Skin of body (tissue), 2 donors: ENCODE results near the gene ESCO1. TPM values are rescaled to one million over a fixed set of nuclear protein-coding genes. Genes with fewer than 3 reads are reported as not detected.
A peak's percentile ranks its signal among the peaks of the same experiment; 100 is the strongest.
"Not testable (repeated sequence)": the region's sequence is repeated elsewhere in the genome, so short reads cannot be mapped to it uniquely, and the experiment has no call there.

Experiments used
- DNase-seq: peaks from one replicate; lab custom pipeline; 2025; lab: John Stamatoyannopoulos, UW
- total RNA-seq: library from RNA; depleted of rRNA; stranded (reverse); fragments of >200 nt; gene quantifications from one replicate; pipeline ENCODE4 v1.2.3, GENCODE V29; 2014

The ESCO1 gene
- total RNA-seq, 1 donor from 2014 or later: 21.0 TPM

GRCh38 chr18:21593540-21594257, 6.8 kb downstream of the ESCO1 start:
- DNase-seq: no peak

DNA sequence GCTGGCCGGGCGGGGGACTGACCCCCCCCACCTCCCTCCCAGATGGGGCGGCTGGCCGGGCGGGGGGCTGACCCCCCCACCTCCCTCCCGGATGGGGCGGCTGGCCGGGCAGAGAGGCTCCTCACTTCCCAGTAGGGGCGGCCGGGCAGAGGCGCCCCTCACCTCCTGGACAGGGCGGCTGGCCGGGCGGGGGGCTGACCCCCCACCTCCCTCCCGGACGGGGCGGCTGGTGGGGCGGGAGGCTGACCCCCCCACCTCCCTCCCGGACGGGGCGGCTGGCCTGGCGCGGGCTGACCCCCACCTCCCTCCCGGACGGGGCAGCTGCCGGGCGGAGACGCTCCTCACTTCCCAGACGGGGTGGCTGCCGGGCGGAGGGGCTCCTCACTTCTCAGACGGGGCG, 8.1 kb downstream of the ESCO1 start:
- DNase-seq: not testable (repeated sequence)

DNA sequence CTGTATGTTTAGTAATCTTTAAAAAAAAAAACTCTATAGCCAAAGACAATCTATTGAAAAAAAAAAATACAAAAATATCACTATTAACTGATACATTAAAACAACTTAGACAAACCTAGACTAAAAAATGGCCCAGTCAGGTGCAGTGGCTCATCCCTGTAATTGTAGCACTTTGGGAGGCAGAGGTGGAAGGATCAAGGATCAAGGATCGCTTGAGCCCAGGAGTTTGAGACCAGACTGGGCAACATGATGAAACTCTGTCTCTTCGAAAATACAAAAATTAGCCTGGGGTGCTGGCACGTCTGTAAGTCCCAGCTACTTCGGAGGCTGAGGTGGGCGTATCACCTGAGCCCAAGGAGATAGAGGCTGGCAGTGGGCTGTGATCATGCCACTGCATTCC, 16.1 kb downstream of the ESCO1 start:
- DNase-seq: no peak

- DNase-seq: no peak
These were observed 24.8 kb downstream of the ESCO1 start for GRCh38 chr18:21575656-21576055.

DNA sequence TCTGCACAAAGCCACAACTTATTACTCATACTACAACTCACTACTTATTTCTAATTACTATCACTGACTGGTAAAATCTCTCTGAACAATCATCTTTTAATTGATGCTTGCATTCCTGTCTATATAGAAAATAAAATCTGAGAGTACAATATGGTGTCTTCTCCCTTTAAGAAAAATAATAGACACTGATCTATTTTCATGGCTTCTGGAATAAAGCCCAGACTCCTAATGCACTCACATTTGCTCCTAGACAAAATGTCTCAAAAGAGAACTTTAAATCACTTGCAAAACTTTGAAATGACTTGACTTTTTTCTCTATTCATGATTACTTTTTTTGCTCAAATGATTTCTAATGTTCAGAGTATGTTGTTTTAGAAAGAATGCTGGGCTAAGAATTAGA, 28.7 kb downstream of the ESCO1 start:
- DNase-seq: peak; percentile 2

- DNase-seq: no peak
These were observed 41.3 kb downstream of the ESCO1 start for GRCh38 chr18:21559195-21559594.

- DNase-seq: no peak
These were observed 42.8 kb downstream of the ESCO1 start for GRCh38 chr18:21557607-21558253.

DNA sequence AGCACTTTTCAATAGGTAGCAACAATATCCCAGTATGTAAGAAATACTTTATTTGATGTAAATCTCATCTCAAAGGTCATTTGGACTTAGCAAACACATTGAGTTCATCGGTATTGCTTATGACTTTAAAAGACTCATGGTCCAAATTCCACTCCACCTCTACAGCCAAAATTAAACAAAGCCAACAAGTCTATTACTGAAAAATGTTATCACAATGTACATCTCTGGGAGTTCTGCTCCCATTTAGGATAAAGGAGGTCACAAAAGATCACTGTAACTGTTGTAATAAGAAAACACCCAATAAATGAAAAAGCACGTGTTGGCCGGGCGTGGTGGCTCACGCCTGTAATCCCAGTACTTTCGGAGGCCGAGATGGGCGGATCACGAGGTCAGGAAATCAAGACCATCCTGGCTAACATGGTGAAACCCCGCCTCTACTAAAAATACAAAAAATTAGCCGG, 50.0 kb downstream of the ESCO1 start:
- DNase-seq: no peak

DNA sequence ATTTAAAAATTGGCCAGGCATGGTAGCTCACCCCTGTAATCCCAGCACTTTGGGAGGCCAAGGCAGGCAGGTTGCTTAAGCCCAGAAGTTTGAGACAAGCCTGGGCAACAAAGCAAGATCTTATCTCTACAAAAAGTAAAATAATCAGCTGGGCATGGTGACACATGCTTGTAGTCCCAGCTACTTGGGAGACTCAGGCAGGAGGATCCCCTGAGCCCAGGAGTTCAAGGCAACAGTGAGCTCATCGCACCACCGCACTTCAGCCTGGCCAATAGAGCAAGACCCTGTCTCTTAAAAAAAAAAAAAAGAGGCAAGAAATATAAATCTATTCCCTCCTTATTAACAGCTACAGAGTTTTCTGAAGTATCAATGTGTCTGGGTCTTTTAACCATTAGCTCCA, 51.9 kb downstream of the ESCO1 start:
- DNase-seq: no peak

DNA sequence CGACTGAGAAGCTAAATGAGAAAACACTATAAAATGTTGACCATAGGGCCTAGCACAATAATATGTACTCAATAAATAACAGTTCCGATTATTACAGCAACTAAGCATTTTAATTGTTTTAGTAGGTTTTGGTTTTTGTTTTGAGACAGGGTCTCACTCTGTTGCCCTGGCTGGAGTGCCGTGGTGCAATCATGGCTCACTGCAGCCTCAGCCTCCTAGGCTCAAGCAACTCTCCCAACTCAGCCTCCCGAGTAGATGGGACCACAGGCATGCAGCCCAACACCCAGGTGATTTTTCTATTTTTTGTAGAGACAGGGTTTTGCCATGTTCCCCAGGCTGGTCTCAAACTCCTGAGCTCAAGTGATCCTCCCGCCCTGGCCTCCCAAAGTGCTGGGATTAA, 54.1 kb downstream of the ESCO1 start:
- no peak for DNase-seq

DNA sequence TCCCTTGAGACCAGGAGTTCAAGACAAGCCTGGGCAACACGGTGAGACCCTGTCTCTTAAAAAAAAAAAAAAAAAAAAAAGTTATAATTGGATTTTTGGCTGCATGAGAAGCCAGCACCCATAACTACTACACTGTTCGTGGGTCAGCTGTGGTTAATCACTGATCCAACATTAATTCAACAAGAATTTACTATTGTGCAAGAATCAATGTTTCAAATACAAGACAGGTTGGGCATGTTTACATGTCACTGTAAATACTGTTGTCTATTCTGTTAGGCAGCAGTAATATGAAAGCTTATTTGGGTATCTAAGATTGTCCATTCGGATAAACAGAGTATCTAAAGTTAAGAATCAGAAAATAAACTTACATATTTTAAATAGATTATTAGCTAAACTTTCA, 62.3 kb downstream of the ESCO1 start:
- no peak for DNase-seq

- no peak for DNase-seq
These were observed 66.2 kb downstream of the ESCO1 start for GRCh38 chr18:21534327-21534726.

- no peak for DNase-seq
These were observed 74.0 kb downstream of the ESCO1 start for GRCh38 chr18:21526463-21526862.

GRCh38 chr18:21525916-21526315, 74.6 kb downstream of the ESCO1 start:
- DNase-seq: no peak

DNA sequence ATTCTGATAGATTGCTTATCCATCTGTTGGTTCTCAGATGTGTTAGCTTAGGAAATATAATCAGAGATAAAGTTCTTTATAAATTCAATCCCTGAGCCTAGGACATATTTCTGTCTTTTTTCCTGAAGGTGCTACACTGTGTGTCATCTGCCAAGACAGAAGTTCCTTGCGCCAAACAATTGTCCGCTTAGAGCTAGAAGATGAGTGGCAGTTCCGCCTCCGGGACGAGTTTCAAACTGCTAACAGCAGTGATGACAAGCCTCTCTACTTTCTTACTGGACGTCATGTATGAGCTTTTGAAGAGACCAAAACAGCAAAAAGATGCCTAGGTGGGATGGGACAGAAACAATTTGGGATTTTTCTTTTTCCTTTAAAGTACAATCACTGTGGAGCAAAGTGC, 78.0 kb downstream of the ESCO1 start:
- DNase-seq: no peak

DNA sequence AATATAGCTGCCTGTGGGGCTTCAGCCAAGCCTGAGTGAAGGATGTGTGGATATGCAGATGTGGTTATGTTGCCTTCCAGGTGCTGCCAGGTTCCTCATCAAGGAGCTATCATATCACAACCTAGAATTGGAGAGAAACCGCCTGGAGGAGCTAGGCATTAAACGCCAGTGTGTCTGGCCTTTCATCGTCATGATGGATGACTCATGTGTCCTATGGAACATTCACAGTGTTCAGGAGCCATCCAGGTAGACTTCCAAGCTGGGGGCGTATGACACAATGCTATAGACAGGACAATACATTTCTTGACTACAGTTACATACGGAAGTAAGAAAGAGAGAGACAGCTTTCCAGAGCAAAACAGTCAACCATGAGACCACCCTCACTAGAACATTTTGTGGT, 86.8 kb downstream of the ESCO1 start:
- DNase-seq: no peak

GRCh38 chr18:21513292-21513691, 87.2 kb downstream of the ESCO1 start:
- DNase-seq: no peak

DNA sequence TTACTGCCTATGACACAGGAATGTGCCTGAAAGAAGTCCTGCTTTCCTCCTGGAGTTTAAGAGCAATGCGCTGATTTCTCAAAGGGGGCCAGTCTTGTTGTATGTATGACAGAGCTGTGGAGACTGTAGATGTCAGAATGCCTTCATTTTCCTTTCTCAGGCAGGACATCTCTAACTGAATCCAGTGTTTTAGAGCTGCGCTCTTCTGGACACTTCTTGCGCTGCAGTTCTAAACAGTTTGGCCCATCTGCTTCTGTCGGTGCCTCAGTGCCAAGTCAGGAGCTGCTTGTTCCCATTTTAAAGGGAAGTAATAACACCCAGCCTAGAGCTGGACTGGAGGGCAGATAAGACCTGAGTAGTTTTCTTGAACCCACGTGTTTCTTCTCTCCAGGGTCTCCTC, 91.4 kb downstream of the ESCO1 start:
- DNase-seq: no peak

DNA sequence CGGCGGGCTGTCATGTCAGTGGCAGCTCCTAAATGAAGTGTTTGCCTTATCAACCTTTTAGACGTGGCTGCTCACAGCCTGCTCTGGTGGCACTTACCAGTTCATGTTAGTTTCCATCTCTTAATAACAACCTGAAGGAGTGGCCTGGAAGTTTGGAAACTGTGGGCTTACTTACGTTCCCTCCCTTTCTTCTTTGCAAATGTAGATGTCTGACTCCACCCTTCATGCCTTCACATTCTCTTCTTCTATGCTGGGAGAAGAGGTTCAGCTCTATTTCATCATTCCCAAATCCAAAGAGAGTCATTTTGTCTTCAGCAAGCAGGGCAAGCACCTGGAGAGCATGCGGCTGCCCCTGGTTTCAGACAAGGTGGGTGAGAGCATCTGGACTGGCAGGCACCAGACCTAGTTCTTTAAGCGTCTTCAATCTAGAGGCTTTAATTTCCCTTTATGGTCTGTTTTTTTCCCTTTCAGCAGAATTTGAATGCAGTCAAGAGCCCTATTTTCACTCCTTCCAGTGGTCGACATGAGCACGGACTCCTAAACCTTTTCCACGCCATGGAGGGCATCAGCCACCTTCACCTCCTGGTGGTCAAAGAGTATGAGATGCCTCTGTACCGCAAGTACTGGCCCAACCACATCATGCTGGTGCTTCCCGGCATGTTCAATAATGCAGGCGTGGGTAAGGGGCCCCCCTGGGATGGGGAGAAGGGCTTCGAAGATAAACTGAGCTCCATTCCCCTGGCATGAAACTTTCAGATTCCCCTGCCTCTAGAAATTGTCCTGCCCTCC, 92.4 kb downstream of the ESCO1 start:
- no peak for DNase-seq

GRCh38 chr18:21502661-21503060, 97.8 kb downstream of the ESCO1 start:
- no peak for DNase-seq

DNA sequence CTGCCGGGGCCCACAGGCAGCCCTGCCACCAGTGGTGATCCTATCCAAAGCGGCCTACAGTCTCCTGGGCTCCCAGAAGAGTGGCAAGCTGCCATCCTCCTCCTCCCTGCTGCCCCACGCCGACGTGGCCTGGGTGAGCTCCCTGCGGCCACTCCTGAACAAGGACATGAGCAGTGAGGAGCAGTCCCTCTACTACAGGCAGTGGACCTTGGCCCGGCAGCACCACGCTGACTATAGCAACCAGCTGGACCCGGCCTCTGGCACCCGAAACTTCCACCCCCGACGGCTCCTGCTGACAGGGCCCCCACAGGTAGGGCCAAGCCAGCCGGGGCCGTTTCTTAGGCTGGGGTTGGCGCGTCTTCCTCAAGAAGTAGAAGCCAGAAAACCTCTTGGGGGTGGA, 100.5 kb downstream of the ESCO1 start:
- DNase-seq: no peak

- DNase-seq: no peak
These were observed 104.1 kb downstream of the ESCO1 start for GRCh38 chr18:21496277-21496835.
